Neural progenitor cell (in vitro differentiated cells): ENCODE data around the gene SKIL. TPM values are rescaled to one million over a fixed set of nuclear protein-coding genes. Genes with fewer than 3 reads are reported as not detected.

Experiments used
- DNase-seq: peaks from one replicate; pipeline ENCODE4 v3.0.0-alpha.2; 2016; ENCODE audit warnings: low spot score
- H2AFZ ChIP-seq: fragments of 200-600 bp; sonication (generic); replicated peaks from 2 replicates; pipeline ENCODE4 v1.6.1; 2016; ENCODE audit warnings: antibody characterized with exemption
- H3F3A ChIP-seq: fragments of 200-600 bp; sonication (generic); 2 replicates; pipeline ENCODE4 v1.6.1; 2016; ENCODE audit warnings: antibody characterized with exemption, low read depth
- H3K27ac ChIP-seq: fragments of 200-600 bp; sonication (generic); 2 replicates; pipeline ENCODE4 v1.5.1; 2016; ENCODE audit warnings: mild to moderate bottlenecking
- H3K27me3 ChIP-seq: fragments of 200-600 bp; sonication (generic); 2 replicates; pipeline ENCODE4 v1.6.1; 2016; ENCODE audit warnings: mild to moderate bottlenecking, moderate library complexity
- H3K36me3 ChIP-seq: fragments of 200-600 bp; sonication (generic); 2 replicates; pipeline ENCODE4 v1.5.1; 2016
- H3K4me1 ChIP-seq: fragments of 200-600 bp; sonication (generic); 2 replicates; pipeline ENCODE4 v1.6.1; 2016; ENCODE audit warnings: mixed run types
- H3K4me2 ChIP-seq: fragments of 200-600 bp; sonication (generic); 2 replicates; pipeline ENCODE4 v1.6.1; 2016
- H3K4me3 ChIP-seq: fragments of 200-600 bp; sonication (generic); 2 replicates; pipeline ENCODE4 v1.5.1; 2016
- H3K79me2 ChIP-seq: fragments of 200-600 bp; sonication (generic); 2 replicates; pipeline ENCODE4 v1.6.1; 2016; ENCODE audit warnings: low read depth
- H3K9ac ChIP-seq: fragments of 200-600 bp; sonication (generic); 2 replicates; pipeline ENCODE4 v1.6.1; 2016
- H3K9me3 ChIP-seq: fragments of 200-600 bp; sonication (generic); 2 replicates; pipeline ENCODE4 v1.5.1; 2016; ENCODE audit warnings: low read depth
- H4K20me1 ChIP-seq: fragments of 200-600 bp; sonication (generic); 2 replicates; pipeline ENCODE4 v1.6.1; 2016; ENCODE audit warnings: low read depth
- H3K27ac Mint-ChIP-seq: 3 replicates; pipeline ENCODE4 v1.8.0; 2021; ENCODE audit warnings: mixed read lengths
- H3K27me3 Mint-ChIP-seq: 2 replicates; pipeline ENCODE4 v1.8.0; 2022; ENCODE audit warnings: low read depth, mild to moderate bottlenecking, inconsistent platforms, moderate library complexity, mixed read lengths; ENCODE audit not compliant: insufficient read depth
- H3K36me3 Mint-ChIP-seq: 3 replicates; pipeline ENCODE4 v1.8.0; 2021; ENCODE audit warnings: mixed read lengths
- H3K4me1 Mint-ChIP-seq: 3 replicates; pipeline ENCODE4 v1.8.0; 2021; ENCODE audit warnings: mixed read lengths
- H3K4me3 Mint-ChIP-seq: 3 replicates; pipeline ENCODE4 v1.8.0; 2021; ENCODE audit warnings: mild to moderate bottlenecking, moderate library complexity, mixed read lengths
- H3K9me3 Mint-ChIP-seq: 3 replicates; pipeline ENCODE4 v1.8.0; 2020; ENCODE audit warnings: mixed read lengths
- EZH2 ChIP-seq: fragments of 200-600 bp; sonication (generic); IDR thresholded peaks from 2 replicates; pipeline ENCODE4 v1.6.1; 2017; ENCODE audit warnings: antibody characterized with exemption, mild to moderate bottlenecking, moderate library complexity
- EZH2phosphoT487 ChIP-seq: fragments of 200-600 bp; sonication (generic); IDR thresholded peaks from 2 replicates; pipeline ENCODE4 v1.6.1; 2017; ENCODE audit warnings: antibody characterized with exemption
- total RNA-seq: library from RNA; depleted of rRNA; stranded (reverse); fragments of >200 nt; gene quantifications from 2 replicates; pipeline ENCODE4 v1.2.3, GENCODE V29; 2015; ENCODE audit warnings: low replicate concordance
- TF ChIP-seq, protein P1 (sequence below): fragments of 200-600 bp; sonication (generic); IDR thresholded peaks from 2 replicates; pipeline ENCODE4 v1.5.1; 2017; ENCODE audit warnings: antibody characterized with exemption, mild to moderate bottlenecking

SKIL gene
- total RNA-seq, 1 donor from 2014 or later, result 26.6 TPM

- Histone ChIP-seq H3K27me3 (no peaks in the 10 kb centered on the region), H3K4me3 (no peak overlapping the region), H3K4me2 (no peak overlapping the region), H3K4me1 (no peaks in the 10 kb centered on the region), H3F3A (no peaks in the 10 kb centered on the region), H3K79me2 (no peaks in the 10 kb centered on the region), H3K27ac (no peak overlapping the region), H3K36me3 (no peaks in the 10 kb centered on the region), H3K9me3 (no peaks in the 10 kb centered on the region), H3K9ac (no peak overlapping the region), H2AFZ (no peak overlapping the region), H4K20me1 (no peaks in the 10 kb centered on the region)
- DNase-seq, result no peak
- no peak for TF ChIP-seq EZH2
- TF ChIP-seq EZH2phosphoT487, result no peak
- TF ChIP-seq, protein P1, sequence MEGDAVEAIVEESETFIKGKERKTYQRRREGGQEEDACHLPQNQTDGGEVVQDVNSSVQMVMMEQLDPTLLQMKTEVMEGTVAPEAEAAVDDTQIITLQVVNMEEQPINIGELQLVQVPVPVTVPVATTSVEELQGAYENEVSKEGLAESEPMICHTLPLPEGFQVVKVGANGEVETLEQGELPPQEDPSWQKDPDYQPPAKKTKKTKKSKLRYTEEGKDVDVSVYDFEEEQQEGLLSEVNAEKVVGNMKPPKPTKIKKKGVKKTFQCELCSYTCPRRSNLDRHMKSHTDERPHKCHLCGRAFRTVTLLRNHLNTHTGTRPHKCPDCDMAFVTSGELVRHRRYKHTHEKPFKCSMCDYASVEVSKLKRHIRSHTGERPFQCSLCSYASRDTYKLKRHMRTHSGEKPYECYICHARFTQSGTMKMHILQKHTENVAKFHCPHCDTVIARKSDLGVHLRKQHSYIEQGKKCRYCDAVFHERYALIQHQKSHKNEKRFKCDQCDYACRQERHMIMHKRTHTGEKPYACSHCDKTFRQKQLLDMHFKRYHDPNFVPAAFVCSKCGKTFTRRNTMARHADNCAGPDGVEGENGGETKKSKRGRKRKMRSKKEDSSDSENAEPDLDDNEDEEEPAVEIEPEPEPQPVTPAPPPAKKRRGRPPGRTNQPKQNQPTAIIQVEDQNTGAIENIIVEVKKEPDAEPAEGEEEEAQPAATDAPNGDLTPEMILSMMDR, result no peak
- H3K9me3 Mint-ChIP-seq, result peaks cover 8% of the 10 kb centered on the region
- no peaks in the 10 kb centered on the region for H3K36me3 Mint-ChIP-seq
- H3K27me3 Mint-ChIP-seq, result no peaks in the 10 kb centered on the region
- no peaks in the 10 kb centered on the region for H3K4me1 Mint-ChIP-seq
- H3K4me3 Mint-ChIP-seq, result no peak overlapping the region
- no peak overlapping the region for H3K27ac Mint-ChIP-seq
Measured at GRCh38 chr3:170405101-170405500, 47.6 kb downstream of the SKIL start.

GRCh38 chr3:170410428-170411029 lies 53.0 kb downstream of the SKIL start:
- Histone ChIP-seq H3K79me2 (no peaks in the 10 kb centered on the region), H3K9ac (no peak overlapping the region), H3K4me2 (no peak overlapping the region), H3K27ac (no peak overlapping the region), H3K4me3 (no peak overlapping the region), H3K36me3 (no peaks in the 10 kb centered on the region), H3K9me3 (no peaks in the 10 kb centered on the region), H3F3A (no peaks in the 10 kb centered on the region), H3K4me1 (no peaks in the 10 kb centered on the region), H3K27me3 (peaks cover under 1% of the 10 kb centered on the region), H4K20me1 (no peaks in the 10 kb centered on the region), H2AFZ (no peak overlapping the region)
- H3K4me1 Mint-ChIP-seq, result peaks cover 5% of the 10 kb centered on the region
- no peak overlapping the region for H3K4me3 Mint-ChIP-seq
- no peak for DNase-seq
- H3K27ac Mint-ChIP-seq, result peak overlapping the region; percentile 65
- H3K9me3 Mint-ChIP-seq, result no peaks in the 10 kb centered on the region
- no peak for TF ChIP-seq EZH2
- TF ChIP-seq, protein P1, result peak; percentile 48
- peaks cover 2% of the 10 kb centered on the region for H3K27me3 Mint-ChIP-seq
- no peaks in the 10 kb centered on the region for H3K36me3 Mint-ChIP-seq

GRCh38 chr3:170413291-170413690 lies 55.8 kb downstream of the SKIL start:
- H3K4me3 ChIP-seq, result no peak overlapping the region
- no peaks in the 10 kb centered on the region for H3K79me2 ChIP-seq
- peaks cover 10% of the 10 kb centered on the region for H3K27me3 Mint-ChIP-seq
- H3K4me1 ChIP-seq, result no peaks in the 10 kb centered on the region
- no peak overlapping the region for H3K9ac ChIP-seq
- peaks cover 10% of the 10 kb centered on the region for H3K4me1 Mint-ChIP-seq
- no peaks in the 10 kb centered on the region for H3K36me3 Mint-ChIP-seq
- no peaks in the 10 kb centered on the region for H4K20me1 ChIP-seq
- no peak overlapping the region for H3K4me3 Mint-ChIP-seq
- DNase-seq, result no peak
- H3K9me3 Mint-ChIP-seq, result peaks cover 2% of the 10 kb centered on the region
- H3K36me3 ChIP-seq, result no peaks in the 10 kb centered on the region
- H3K27ac Mint-ChIP-seq, result no peak overlapping the region
- TF ChIP-seq EZH2phosphoT487 (no peak), EZH2 (no peak)
- TF ChIP-seq, protein P1, result no peak
- H3K27ac ChIP-seq, result no peak overlapping the region
- peaks cover 28% of the 10 kb centered on the region for H3K27me3 ChIP-seq
- peaks cover 1% of the 10 kb centered on the region for H3F3A ChIP-seq
- no peaks in the 10 kb centered on the region for H3K9me3 ChIP-seq
- no peak overlapping the region for H3K4me2 ChIP-seq
- H2AFZ ChIP-seq, result no peak overlapping the region
